GM12875 (cell line): ENCODE data around the gene SLC38A8.

Source experiments
- H3K4me3 ChIP-seq: one replicate; pipeline ENCODE4 v1.5.1; 2011; ENCODE audit warnings: low read depth, low read length, control low read depth
- TF ChIP-seq, protein P1 (sequence below): IDR thresholded peaks from 2 replicates; pipeline ENCODE4 v1.5.1; 2011; ENCODE audit warnings: low read depth, mild to moderate bottlenecking, control low read depth, inconsistent platforms, low read length, moderate library complexity, borderline replicate concordance; ENCODE audit not compliant: insufficient read depth

SLC38A8 gene

DNA sequence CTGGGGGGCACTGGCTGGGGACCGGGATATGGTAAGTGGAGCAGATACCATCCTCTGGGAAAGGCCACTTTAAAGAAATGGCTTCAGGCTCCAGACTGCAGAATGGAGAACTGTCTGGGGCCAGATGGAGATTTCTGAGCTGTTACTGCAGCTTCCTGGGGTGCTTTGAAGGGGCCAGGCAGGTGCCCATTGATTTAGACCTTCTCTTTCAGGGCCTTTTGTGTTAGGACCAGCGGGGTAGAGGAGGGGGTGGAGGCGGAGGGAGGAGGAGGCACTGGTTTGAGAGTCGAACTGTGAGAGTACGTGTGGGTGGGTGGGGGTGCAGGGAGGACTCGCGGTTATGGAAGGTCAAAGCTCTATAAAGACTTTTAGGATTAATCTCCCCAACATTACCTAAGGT, 63.2 kb downstream of the SLC38A8 start:
- H3K4me3 ChIP-seq: no peak overlapping the region
- TF ChIP-seq, protein P1, sequence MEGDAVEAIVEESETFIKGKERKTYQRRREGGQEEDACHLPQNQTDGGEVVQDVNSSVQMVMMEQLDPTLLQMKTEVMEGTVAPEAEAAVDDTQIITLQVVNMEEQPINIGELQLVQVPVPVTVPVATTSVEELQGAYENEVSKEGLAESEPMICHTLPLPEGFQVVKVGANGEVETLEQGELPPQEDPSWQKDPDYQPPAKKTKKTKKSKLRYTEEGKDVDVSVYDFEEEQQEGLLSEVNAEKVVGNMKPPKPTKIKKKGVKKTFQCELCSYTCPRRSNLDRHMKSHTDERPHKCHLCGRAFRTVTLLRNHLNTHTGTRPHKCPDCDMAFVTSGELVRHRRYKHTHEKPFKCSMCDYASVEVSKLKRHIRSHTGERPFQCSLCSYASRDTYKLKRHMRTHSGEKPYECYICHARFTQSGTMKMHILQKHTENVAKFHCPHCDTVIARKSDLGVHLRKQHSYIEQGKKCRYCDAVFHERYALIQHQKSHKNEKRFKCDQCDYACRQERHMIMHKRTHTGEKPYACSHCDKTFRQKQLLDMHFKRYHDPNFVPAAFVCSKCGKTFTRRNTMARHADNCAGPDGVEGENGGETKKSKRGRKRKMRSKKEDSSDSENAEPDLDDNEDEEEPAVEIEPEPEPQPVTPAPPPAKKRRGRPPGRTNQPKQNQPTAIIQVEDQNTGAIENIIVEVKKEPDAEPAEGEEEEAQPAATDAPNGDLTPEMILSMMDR: no peak

DNA sequence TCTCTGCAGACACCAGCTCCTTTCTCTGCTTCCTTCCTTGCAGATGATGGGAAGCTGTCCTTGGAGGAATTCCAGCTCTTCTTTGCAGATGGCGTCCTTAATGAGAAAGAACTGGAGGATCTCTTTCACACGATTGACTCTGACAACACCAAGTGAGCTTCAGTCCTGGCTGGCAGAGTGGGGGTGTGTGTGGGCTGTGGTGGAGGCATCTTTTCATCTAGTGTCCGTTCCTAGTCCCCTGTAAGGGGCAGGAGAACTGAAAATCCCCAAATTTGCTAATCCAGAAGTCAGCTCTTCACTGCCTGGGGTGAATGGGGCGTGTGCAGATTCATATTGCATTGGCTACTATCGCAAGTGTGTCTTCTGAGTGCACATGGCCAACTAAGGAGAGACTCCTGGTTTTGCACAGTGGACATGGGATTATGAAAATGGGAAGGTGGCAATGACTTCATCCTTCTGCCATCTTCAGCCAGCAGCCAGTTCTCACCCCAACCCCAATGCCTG, 64.1 kb downstream of the SLC38A8 start:
- H3K4me3 ChIP-seq: no peak overlapping the region
- TF ChIP-seq, protein P1: no peak

DNA sequence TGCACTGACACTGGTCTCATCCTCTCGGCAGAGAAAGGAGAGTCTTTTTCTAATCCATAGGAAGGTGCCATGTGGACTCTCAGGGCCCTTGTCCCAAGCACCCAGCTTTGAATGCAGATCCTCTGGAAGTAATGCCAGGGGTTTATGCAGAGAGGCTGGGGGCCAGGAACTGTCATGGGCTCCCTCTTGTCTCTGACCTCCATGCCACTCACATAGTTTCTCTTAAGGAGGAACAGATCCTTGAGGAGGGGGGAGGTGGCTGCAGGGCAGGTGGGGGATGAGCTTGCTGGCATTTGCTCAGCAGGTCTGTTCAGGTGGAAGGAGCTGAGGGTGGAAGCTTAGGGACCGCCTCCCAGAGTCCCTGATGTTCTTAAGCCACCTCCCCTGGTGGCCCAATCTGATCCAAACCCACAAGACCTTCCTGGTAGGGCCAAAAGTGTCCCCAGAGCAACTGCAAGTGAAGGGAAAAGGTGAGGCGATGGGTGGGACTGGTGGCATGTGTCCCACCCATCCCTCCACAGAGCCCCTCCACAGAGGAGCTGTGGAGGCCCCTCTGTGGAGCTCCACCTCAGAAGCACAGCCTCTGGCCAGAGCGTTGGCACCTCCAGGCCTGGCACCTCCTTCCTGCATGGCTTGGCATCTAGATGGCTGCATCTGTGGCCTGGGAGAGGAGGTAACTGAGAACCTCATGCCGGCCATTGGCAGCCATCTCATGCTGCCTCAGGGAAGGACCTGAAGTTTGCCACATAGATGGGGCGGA, 65.4 kb downstream of the SLC38A8 start:
- TF ChIP-seq, protein P1: no peak

DNA sequence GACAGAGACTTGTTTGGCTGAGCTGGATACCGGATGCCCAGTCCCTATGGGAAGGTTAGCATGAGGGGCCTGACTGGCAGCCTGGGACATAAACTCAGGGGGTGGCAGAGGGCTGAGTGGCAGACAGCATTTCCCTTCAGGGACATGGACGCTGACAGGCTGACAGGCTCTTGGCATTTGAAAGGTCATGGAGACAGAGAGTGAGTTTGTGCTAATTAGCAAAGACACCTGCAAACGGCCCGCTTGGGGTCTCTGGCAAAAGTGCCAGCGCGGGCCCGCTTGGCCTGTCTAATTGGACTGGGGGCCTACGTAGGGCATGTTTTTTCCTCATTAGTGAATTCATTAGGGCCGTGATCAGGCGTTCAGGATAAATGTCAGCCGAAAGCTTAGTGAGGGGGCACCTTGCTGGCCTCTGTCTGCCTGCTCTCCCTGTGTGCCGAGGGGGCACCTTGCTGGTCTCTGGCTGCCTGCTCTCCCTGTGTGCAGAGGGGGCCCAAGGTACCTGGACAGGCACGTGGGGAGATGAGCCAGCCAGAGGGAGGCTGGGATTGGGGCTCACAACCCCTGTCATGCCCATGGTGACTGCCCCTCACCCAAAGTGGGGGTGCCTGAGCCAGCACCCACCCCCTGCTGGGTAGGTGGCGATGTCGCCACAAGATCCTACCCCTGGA, 66.9 kb downstream of the SLC38A8 start:
- no peak overlapping the region for H3K4me3 ChIP-seq
- TF ChIP-seq, protein P1: no peak

More for the DNA sequence above, 65.4 kb downstream of the SLC38A8 start:
- H3K4me3 ChIP-seq: no peak overlapping the region

DNA sequence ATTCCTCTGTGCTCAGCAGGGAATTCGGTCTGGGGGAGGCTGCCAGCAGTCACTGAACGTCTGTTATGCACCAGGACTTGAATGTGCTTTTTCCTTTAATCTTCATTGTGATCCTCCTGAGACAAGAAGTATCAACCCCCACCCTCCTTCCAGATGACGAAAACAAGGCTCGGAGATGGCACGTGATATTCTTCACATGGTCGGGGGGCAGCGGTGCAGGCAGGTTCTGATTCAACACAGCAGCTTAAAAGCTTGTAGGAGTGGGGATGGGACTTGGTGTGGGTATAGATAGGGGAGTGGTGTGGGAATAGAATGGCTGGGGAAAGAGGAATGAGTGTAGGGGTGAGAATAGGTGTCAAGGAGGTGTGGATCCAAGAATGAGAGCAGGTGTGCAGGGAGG, 68.1 kb downstream of the SLC38A8 start:
- no peak overlapping the region for H3K4me3 ChIP-seq
- TF ChIP-seq, protein P1: no peak

DNA sequence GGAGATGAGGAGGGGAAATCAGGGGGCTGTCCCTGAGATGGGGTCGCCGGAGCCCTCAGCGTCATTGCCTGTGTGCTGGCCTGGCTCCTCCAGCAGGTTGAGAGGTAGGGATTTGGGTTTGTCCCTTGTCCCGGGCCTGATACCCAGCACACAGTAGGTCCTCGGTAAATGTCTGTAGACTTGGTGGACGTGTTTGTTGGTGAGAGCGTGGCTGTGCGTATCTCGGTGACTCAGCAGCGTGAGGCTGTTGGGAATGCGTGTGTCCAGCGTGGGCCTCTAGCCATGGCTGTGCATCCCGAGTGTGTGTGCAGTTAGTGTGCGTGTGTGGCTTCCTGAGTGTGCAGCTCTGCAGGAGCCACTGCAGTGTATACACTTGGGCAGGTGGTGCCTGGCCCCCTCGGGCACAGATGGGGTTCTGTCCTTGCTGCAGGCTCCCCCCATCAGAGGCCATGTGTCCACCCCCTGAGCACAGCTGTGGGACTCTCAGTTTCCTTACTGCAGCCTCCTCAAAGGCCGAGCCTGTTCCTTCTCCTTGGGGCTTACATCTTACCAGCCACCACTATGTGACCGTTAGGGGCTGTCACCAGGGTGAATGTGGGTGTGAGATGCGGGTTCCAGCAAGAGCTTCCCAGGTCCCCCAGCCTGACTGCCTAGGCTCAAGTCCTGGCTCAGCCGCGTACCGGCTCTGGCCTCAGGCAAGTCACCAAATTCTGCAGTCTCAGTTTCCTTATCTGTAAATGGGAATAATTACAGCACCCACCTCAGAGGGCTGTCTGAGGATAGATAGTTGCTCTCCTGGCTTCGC, 68.8 kb downstream of the SLC38A8 start:
- no peak overlapping the region for H3K4me3 ChIP-seq
- TF ChIP-seq, protein P1: no peak

DNA sequence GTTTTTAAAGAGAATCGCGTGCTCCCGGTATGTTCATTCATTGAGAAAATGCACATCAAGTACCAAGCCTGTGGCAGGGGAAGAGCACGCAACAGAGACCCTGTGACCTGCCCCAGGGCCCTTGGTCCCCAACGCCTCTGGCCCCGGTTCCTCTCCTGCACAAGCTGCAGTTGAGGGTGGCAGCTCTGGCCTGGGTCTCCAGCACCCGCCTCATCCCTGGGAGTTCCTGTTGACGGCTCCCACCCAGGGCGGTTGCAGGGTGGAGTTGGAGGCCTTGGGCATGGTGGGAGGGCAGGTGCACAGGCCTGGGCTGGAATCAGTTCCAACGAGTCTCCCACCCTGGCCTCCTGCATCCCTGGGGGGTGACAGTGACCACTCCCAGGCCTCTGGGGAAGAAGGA, 69.5 kb downstream of the SLC38A8 start:
- H3K4me3 ChIP-seq: no peak overlapping the region
- TF ChIP-seq, protein P1: no peak
